Endothelial cell of umbilical vein (primary cell): Measurements from ENCODE around the gene MYL11. TPM values are rescaled to one million over a fixed set of nuclear protein-coding genes. Genes with fewer than 3 reads are reported as not detected.

ENCODE experiments used
- BruUV-seq: library from RNA; stranded (reverse); fragments of 400-500 nt; replicated peaks from 2 replicates; lab custom pipeline; 2021; lab: Mats Ljungman, UMichigan
- CTCF ChIA-PET: fragments of 300-600, 350-600 bp; sonication (Branson Sonifier 250); formaldehyde crosslinking; loops from one replicate; lab custom pipeline; 2021; ENCODE audit warnings: antibody characterized with exemption, inconsistent platforms; lab: Charles Lee
- POLR2A ChIA-PET: fragments of 300-600, 350-600 bp; sonication (Branson Sonifier 250); formaldehyde crosslinking; loops from one replicate; lab custom pipeline; 2021; ENCODE audit warnings: antibody characterized with exemption, inconsistent platforms; lab: Charles Lee
- DNase-seq: peaks from one replicate; pipeline ENCODE4 v3.0.0-alpha.2; 2011; ENCODE audit warnings: low read depth, low spot score
- FAIRE-seq: peaks from 2 replicates; lab custom pipeline; 2011; peaks lifted over from hg19 to GRCh38; lab: Jason Lieb, UNC
- H2AFZ ChIP-seq: 2 replicates; pipeline ENCODE4 v1.6.0; 2012; ENCODE audit warnings: low read depth, low read length, control low read depth, inconsistent platforms
- H3K27ac ChIP-seq: 2 replicates; pipeline ENCODE4 v1.5.1; 2011; ENCODE audit warnings: low read depth, mild to moderate bottlenecking, control low read depth, low read length, moderate library complexity; ENCODE audit not compliant: insufficient read depth
- H3K27me3 ChIP-seq, 2 experiments: 2 replicates each; pipeline versions ENCODE4 v1.6.0 to v1.6.1; 2011; ENCODE audit warnings: low read length in 2 of 2, mixed read lengths in 1 of 2; ENCODE audit not compliant: control insufficient read depth in 2 of 2, insufficient read depth in 2 of 2
- H3K36me3 ChIP-seq, 2 experiments: 2 replicates in 1 of 2; 3 replicates in 1 of 2; pipeline ENCODE4 v1.5.1; 2011; ENCODE audit warnings: low read length in 2 of 2, mild to moderate bottlenecking in 1 of 2, moderate library complexity in 1 of 2; ENCODE audit not compliant: control insufficient read depth in 2 of 2, insufficient read depth in 2 of 2; ENCODE audit errors: extremely low read depth in 1 of 2
- H3K4me1 ChIP-seq: 3 replicates; pipeline ENCODE4 v1.5.1; 2011; ENCODE audit warnings: mild to moderate bottlenecking, low read length; ENCODE audit not compliant: control insufficient read depth, insufficient read depth; ENCODE audit errors: extremely low read depth
- H3K4me2 ChIP-seq: 2 replicates; pipeline ENCODE4 v1.6.1; 2011; ENCODE audit warnings: low read length, control low read depth, mixed read lengths; ENCODE audit not compliant: insufficient read depth
- H3K4me3 ChIP-seq, 3 experiments: fragments of 200-600 bp in 1 of 3; sonication (generic), shearing (Covaris generic) in 1 of 3; replicated peaks in 1 of 3; 2 replicates each; pipeline ENCODE4 v1.5.1; 2011 to 2016; ENCODE audit warnings: control low read depth in 3 of 3, low read length in 3 of 3, mild to moderate bottlenecking in 2 of 3, inconsistent platforms in 1 of 3, low read depth in 1 of 3, moderate library complexity in 1 of 3; ENCODE audit not compliant: insufficient read depth in 1 of 3
- H3K79me2 ChIP-seq: 2 replicates; pipeline ENCODE4 v1.6.0; 2012; ENCODE audit warnings: low read length, inconsistent platforms; ENCODE audit not compliant: control insufficient read depth, insufficient read depth
- H3K9ac ChIP-seq: replicated peaks from 2 replicates; pipeline ENCODE3; 2011; ENCODE audit warnings: low read length, control low read depth; ENCODE audit not compliant: insufficient read depth; ENCODE audit errors: extremely low read depth
- H3K9me1 ChIP-seq: replicated peaks from 3 replicates; pipeline ENCODE4 v1.6.0; 2011; ENCODE audit warnings: mild to moderate bottlenecking, low read length; ENCODE audit not compliant: control insufficient read depth, insufficient read depth; ENCODE audit errors: extremely low read depth
- H3K9me3 ChIP-seq: replicated peaks from 2 replicates; pipeline ENCODE4 v1.5.1; 2012; ENCODE audit warnings: low read length, inconsistent platforms; ENCODE audit not compliant: control insufficient read depth, insufficient read depth
- H4K20me1 ChIP-seq: replicated peaks from 2 replicates; pipeline ENCODE3; 2011; ENCODE audit warnings: mild to moderate bottlenecking, low read length; ENCODE audit not compliant: control insufficient read depth, insufficient read depth; ENCODE audit errors: extremely low read depth
- FOS ChIP-seq: IDR thresholded peaks from 2 replicates; pipeline ENCODE4 v1.6.1; 2011; ENCODE audit warnings: mild to moderate bottlenecking, low read length, moderate library complexity, borderline replicate concordance; ENCODE audit not compliant: insufficient read depth
- GATA2 ChIP-seq: IDR thresholded peaks from 2 replicates; pipeline ENCODE4 v1.7.0; 2011; ENCODE audit warnings: low read depth, mild to moderate bottlenecking, moderate library complexity, mixed read lengths, low read length; ENCODE audit not compliant: insufficient read length, insufficient read depth
- JUN ChIP-seq: IDR thresholded peaks from 2 replicates; pipeline ENCODE4 v1.6.1; 2011; ENCODE audit warnings: borderline replicate concordance, low read depth; ENCODE audit not compliant: insufficient read length, insufficient read depth
- MYC ChIP-seq: IDR thresholded peaks from one replicate; pipeline ENCODE4 v1.6.1; 2011; ENCODE audit warnings: mild to moderate bottlenecking, low read depth, low read length
- POLR2A ChIP-seq: IDR thresholded peaks from 2 replicates; pipeline ENCODE4 v1.6.1; 2012; ENCODE audit warnings: low read depth, mild to moderate bottlenecking, control low read depth, low read length
- POLR2AphosphoS5 ChIP-seq: IDR thresholded peaks from 2 replicates; pipeline ENCODE4 v1.6.1; 2012; ENCODE audit warnings: low read depth, mild to moderate bottlenecking, control low read depth, low read length, moderate library complexity; ENCODE audit not compliant: insufficient read depth
- dilution Hi-C: fragments of 300-500 bp; cut with MboI; formaldehyde crosslinking; loops from one replicate; pipeline ENCODE4 v1.15.0; 2019; ENCODE audit warnings: low sequenced_read_pairs; ENCODE audit not compliant: extremely low pct_ligation_motif_present
- intact Hi-C: fragments of 100-400 bp; cut with micrococcal nuclease; formaldehyde crosslinking; loops from one replicate; pipeline ENCODE4 v1.10.0; 2022
- polyA plus RNA-seq, 4 experiments: library from polyadenylated mRNA; depleted of rRNA in 3 of 4; stranded (reverse) in 3 of 4; unstranded in 1 of 4; fragments of >200 nt; gene quantifications; 2 replicates each; pipeline versions ENCODE4 v1.2.1 to v1.2.3, GENCODE V29; 2011 to 2012; ENCODE audit warnings: missing spikeins in 1 of 4
- total RNA-seq: library from RNA; stranded (reverse); gene quantifications from 2 replicates; pipeline ENCODE4 v1.2.3, GENCODE V29; 2021
- TF ChIP-seq, protein P1 (sequence below): IDR thresholded peaks from 2 replicates; pipeline ENCODE4 v1.6.1; 2011; ENCODE audit not compliant: insufficient read depth, insufficient read length
- TF ChIP-seq, protein P2 (sequence below), 2 donors: IDR thresholded peaks; 1 replicate in 1 of 2; 2 replicates in 1 of 2; pipeline ENCODE4 v1.5.1; 2011; ENCODE audit warnings: low read length in 2 of 2, mild to moderate bottlenecking in 2 of 2, moderate library complexity in 2 of 2, control low read depth in 1 of 2, inconsistent platforms in 1 of 2, low read depth in 1 of 2; ENCODE audit not compliant: insufficient read depth in 1 of 2; ENCODE audit errors: extremely low read depth in 1 of 2

Gene MYL11
- total and polyA plus RNA-seq, 2 donors (not counting 3 experiments of a cell fraction or from before 2014, with no cell fraction given) = 1.3 TPM; not detected in 1

DNA sequence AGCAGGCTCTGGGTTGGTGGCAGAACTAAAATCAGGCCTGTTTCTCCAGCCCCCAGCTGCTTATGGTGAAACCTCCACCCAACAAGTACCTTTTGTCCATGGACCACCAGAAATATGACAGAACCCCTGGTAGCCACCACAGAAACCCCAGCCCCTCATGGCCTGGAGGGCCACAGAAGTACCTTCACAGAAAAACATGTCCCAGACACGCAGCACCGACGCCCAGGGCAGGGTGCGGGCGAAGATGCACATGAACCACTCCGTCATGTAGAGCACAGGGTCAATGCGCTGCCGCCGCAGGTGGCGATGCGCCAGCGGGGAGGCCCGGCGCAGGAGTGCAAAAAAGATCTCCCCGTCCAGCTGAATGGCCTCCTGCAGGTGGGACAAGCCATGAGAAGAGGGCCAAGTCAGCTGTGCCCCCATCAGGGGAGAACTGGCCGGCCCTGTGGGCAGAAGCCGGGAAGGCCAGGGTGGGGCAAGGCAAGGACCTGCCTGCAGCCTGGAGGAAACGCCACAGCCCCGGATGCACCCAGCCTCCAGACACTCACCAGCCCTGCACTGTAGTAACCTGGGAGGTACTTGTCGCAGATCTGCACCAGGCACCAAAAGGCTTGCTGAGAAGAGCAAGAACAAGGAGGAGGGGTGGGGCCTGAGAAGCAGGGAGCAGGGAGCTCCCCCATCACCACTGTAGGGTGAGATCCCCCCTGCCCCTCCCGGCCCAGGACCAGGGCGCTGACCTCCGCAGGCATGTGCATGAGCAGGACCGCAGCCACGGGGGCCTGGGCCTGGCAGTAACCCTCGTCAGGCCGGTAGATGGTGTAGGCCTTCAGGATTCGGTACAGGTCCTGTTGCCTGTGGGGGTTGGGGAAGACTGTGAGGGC lies 15.4 kb upstream of the MYL11 start:
- TF ChIP-seq GATA2 (no peak), POLR2AphosphoS5 (no peak), MYC (no peak), FOS (no peak), POLR2A (no peak), JUN (no peak)
- TF ChIP-seq, protein P1, sequence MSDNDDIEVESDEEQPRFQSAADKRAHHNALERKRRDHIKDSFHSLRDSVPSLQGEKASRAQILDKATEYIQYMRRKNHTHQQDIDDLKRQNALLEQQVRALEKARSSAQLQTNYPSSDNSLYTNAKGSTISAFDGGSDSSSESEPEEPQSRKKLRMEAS = no peak
- TF ChIP-seq, protein P2, sequence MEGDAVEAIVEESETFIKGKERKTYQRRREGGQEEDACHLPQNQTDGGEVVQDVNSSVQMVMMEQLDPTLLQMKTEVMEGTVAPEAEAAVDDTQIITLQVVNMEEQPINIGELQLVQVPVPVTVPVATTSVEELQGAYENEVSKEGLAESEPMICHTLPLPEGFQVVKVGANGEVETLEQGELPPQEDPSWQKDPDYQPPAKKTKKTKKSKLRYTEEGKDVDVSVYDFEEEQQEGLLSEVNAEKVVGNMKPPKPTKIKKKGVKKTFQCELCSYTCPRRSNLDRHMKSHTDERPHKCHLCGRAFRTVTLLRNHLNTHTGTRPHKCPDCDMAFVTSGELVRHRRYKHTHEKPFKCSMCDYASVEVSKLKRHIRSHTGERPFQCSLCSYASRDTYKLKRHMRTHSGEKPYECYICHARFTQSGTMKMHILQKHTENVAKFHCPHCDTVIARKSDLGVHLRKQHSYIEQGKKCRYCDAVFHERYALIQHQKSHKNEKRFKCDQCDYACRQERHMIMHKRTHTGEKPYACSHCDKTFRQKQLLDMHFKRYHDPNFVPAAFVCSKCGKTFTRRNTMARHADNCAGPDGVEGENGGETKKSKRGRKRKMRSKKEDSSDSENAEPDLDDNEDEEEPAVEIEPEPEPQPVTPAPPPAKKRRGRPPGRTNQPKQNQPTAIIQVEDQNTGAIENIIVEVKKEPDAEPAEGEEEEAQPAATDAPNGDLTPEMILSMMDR (IDR thresholded peaks at IDR 0.05; ENCODE audit: extremely low read depth in 1 of 2, insufficient read depth in 1 of 2, low read depth in 1 of 2, low read length in 2 of 2) = no peak
- Histone ChIP-seq H3K4me3 (no peak overlapping the region), H3K9me3 (no peaks in the 10 kb centered on the region), H3K9ac (no peak overlapping the region), H3K36me3 (peaks cover 0 to 27% of the 10 kb centered on the region in 2 experiments), H3K4me2 (no peak overlapping the region), H3K27me3 (no peaks in the 10 kb centered on the region), H3K9me1 (no peaks in the 10 kb centered on the region), H3K27ac (no peak overlapping the region), H4K20me1 (no peaks in the 10 kb centered on the region), H2AFZ (no peak overlapping the region), H3K4me1 (peaks cover 10% of the 10 kb centered on the region), H3K79me2 (peaks cover 33% of the 10 kb centered on the region)
- DNase-seq = no peak
- intact Hi-C loops = no loop called here
- POLR2A ChIA-PET = no interaction called here
- dilution Hi-C loops = no loop called here
- CTCF ChIA-PET = interaction anchor here (1.8 kb wide), 1 partner anchor 50 kb away, joined by 5 read pairs; no protein-coding TSS in a partner anchor
- FAIRE-seq = no peak
- BruUV-seq = no TSS peak
